Measurements from ENCODE around the gene MLNR.

DNA sequence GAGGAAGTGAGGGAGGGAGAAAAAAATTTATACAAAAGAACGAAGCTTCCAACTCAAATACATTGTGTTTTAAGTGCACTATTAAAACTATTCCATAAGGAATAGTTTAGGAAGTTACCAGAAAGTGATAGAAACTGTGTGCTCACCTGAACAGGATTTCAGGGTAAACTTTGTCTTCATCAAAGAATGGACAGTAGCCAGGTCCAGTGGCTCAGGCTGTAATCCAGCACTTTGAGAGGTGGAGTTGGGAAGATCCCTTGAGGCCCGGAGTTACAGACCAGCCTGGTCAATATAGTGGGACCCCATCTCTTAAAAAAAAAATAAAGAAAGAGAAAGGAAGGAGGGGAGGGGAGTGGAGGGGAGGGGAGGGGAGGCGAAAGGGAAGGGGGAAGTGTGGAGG lies 14.6 kb downstream of the MLNR start:
- TF ChIP-seq POLR2A (IDR thresholded peaks at IDR 0.05) (no peak), POLR2AphosphoS5 (IDR thresholded peaks at IDR 0.05) (no peak)
- TF ChIP-seq, protein P1, sequence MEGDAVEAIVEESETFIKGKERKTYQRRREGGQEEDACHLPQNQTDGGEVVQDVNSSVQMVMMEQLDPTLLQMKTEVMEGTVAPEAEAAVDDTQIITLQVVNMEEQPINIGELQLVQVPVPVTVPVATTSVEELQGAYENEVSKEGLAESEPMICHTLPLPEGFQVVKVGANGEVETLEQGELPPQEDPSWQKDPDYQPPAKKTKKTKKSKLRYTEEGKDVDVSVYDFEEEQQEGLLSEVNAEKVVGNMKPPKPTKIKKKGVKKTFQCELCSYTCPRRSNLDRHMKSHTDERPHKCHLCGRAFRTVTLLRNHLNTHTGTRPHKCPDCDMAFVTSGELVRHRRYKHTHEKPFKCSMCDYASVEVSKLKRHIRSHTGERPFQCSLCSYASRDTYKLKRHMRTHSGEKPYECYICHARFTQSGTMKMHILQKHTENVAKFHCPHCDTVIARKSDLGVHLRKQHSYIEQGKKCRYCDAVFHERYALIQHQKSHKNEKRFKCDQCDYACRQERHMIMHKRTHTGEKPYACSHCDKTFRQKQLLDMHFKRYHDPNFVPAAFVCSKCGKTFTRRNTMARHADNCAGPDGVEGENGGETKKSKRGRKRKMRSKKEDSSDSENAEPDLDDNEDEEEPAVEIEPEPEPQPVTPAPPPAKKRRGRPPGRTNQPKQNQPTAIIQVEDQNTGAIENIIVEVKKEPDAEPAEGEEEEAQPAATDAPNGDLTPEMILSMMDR (IDR thresholded peaks at IDR 0.05): no peak

Data from breast epithelium (tissue), 3 donors.